Subcutaneous adipose tissue (tissue), 4 donors: Measurements from ENCODE around the gene SF3A1. TPM values are rescaled to one million over a fixed set of nuclear protein-coding genes. Genes with fewer than 3 reads are reported as not detected.

Experiments used
- CTCF ChIP-seq: fragments of 450-650 bp; IDR thresholded peaks from one replicate; pipeline ENCODE4 v1.5.1; 2016; ENCODE audit warnings: low read depth, mild to moderate bottlenecking, control low read depth, antibody characterized with exemption, moderate library complexity
- total RNA-seq, 4 donors: library from RNA; depleted of rRNA; stranded (reverse); fragments of >200 nt; gene quantifications; one replicate each; pipeline ENCODE4 v1.1.0, GENCODE V29; 2016

The SF3A1 gene
- total RNA-seq, 4 donors from 2014 or later = 51.8 to 81.0 (median 67.4) TPM

- no peak for TF ChIP-seq CTCF
These were observed 32.5 kb downstream of the SF3A1 start for GRCh38 chr22:30324014-30324730.

GRCh38 chr22:30323246-30323645 lies 33.4 kb downstream of the SF3A1 start:
- no peak for TF ChIP-seq CTCF

GRCh38 chr22:30321461-30321860 lies 35.2 kb downstream of the SF3A1 start:
- TF ChIP-seq CTCF = no peak

GRCh38 chr22:30320021-30320556 lies 36.6 kb downstream of the SF3A1 start:
- no peak for TF ChIP-seq CTCF

GRCh38 chr22:30318799-30319419 lies 37.8 kb downstream of the SF3A1 start:
- no peak for TF ChIP-seq CTCF

- no peak for TF ChIP-seq CTCF
These were observed 38.9 kb downstream of the SF3A1 start for GRCh38 chr22:30317778-30318177.

GRCh38 chr22:30315962-30316576 lies 40.6 kb downstream of the SF3A1 start:
- TF ChIP-seq CTCF = no peak
